Measurements from ENCODE around the gene SLC41A1.

DNA sequence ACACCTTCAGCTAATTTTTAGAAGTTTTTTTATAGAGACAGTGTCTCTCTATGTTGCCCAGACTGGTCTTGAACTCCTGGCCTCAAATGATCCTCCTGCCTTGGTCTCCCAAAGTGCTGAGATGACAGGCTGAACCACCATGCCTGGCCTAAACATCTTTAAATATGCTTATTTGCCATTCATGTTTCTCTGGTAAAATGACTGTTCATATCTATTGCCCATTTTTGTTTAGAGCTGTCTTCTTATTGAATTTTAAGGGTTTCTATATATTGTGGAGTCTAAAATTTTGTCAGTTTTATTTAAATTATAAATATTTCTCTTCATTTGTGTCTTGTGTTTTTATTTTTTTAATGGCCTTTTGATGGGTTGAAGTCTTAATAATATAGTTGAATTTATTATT, 40.0 kb upstream of the SLC41A1 start:
- TF ChIP-seq, protein P1, sequence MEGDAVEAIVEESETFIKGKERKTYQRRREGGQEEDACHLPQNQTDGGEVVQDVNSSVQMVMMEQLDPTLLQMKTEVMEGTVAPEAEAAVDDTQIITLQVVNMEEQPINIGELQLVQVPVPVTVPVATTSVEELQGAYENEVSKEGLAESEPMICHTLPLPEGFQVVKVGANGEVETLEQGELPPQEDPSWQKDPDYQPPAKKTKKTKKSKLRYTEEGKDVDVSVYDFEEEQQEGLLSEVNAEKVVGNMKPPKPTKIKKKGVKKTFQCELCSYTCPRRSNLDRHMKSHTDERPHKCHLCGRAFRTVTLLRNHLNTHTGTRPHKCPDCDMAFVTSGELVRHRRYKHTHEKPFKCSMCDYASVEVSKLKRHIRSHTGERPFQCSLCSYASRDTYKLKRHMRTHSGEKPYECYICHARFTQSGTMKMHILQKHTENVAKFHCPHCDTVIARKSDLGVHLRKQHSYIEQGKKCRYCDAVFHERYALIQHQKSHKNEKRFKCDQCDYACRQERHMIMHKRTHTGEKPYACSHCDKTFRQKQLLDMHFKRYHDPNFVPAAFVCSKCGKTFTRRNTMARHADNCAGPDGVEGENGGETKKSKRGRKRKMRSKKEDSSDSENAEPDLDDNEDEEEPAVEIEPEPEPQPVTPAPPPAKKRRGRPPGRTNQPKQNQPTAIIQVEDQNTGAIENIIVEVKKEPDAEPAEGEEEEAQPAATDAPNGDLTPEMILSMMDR (IDR thresholded peaks at IDR 0.05): no peak
- TF ChIP-seq POLR2A (IDR thresholded peaks at IDR 0.05) (no peak), POLR2AphosphoS5 (IDR thresholded peaks at IDR 0.05) (no peak), EP300 (IDR thresholded peaks at IDR 0.05) (no peak)
